H1 (cell line): ENCODE measurements around the gene C15orf40. TPM values are rescaled to one million over a fixed set of nuclear protein-coding genes. Genes with fewer than 3 reads are reported as not detected.

Experiments
- CTCF ChIA-PET: fragments of 300-600 bp; sonication (Branson Sonifier 250); formaldehyde crosslinking; loops from one replicate; lab custom pipeline; 2021; ENCODE audit not compliant: partially characterized antibody; lab: Charles Lee
- POLR2A ChIA-PET: fragments of 300-600 bp; sonication (Branson Sonifier 250); formaldehyde crosslinking; loops from one replicate; lab custom pipeline; 2021; ENCODE audit warnings: inconsistent platforms; ENCODE audit not compliant: partially characterized antibody; lab: Charles Lee
- DNase-seq, 2 experiments: peaks; one replicate each; pipeline versions ENCODE4 v3.0.0 to v3.0.0-alpha.2; 2010 to 2022; ENCODE audit warnings: low spot score in 2 of 2, low read depth in 1 of 2, mixed read lengths in 1 of 2
- FAIRE-seq: peaks from 2 replicates; lab custom pipeline; 2011; peaks lifted over from hg19 to GRCh38; lab: Jason Lieb, UNC
- H2AFZ ChIP-seq: 2 replicates; pipeline ENCODE4 v1.8.1; 2012; ENCODE audit warnings: low read length, inconsistent platforms
- H2AK5ac ChIP-seq: 2 replicates; pipeline ENCODE4 v1.6.1; 2013; ENCODE audit warnings: low read depth, low read length
- H2BK120ac ChIP-seq: replicated peaks from 2 replicates; pipeline ENCODE3; 2013; ENCODE audit warnings: low read depth, low read length, inconsistent platforms
- H2BK12ac ChIP-seq: 2 replicates; pipeline ENCODE4 v1.6.1; 2013; ENCODE audit warnings: low read depth, low read length
- H2BK15ac ChIP-seq: 2 replicates; pipeline ENCODE4 v1.6.1; 2013; ENCODE audit warnings: low read length
- H2BK20ac ChIP-seq: 2 replicates; pipeline ENCODE4 v1.6.1; 2013; ENCODE audit warnings: low read length
- H2BK5ac ChIP-seq: 2 replicates; pipeline ENCODE4 v1.6.1; 2013; ENCODE audit warnings: low read depth, low read length
- H3K14ac ChIP-seq: 2 replicates; pipeline ENCODE4 v1.6.1; 2013; ENCODE audit warnings: inconsistent platforms; ENCODE audit not compliant: insufficient read length
- H3K18ac ChIP-seq: 2 replicates; pipeline ENCODE4 v1.6.1; 2013; ENCODE audit warnings: low read length; ENCODE audit errors: extremely low read depth
- H3K23ac ChIP-seq: 2 replicates; pipeline ENCODE4 v1.6.1; 2013; ENCODE audit warnings: inconsistent platforms; ENCODE audit not compliant: insufficient read length
- H3K23me2 ChIP-seq: 2 replicates; pipeline ENCODE4 v1.6.1; 2013; ENCODE audit warnings: low read depth, low read length
- H3K27ac ChIP-seq: 2 replicates; pipeline ENCODE4 v1.6.1; 2011; ENCODE audit warnings: low read depth, low read length, inconsistent platforms
- H3K27me3 ChIP-seq, 4 experiments: replicated peaks in 1 of 4; 1 replicate in 1 of 4; 2 replicates in 3 of 4; pipeline versions ENCODE4 v1.6.1 to v1.8.1; 2011 to 2013; ENCODE audit warnings: low read length in 3 of 4, mild to moderate bottlenecking in 3 of 4, inconsistent platforms in 2 of 4, mixed read lengths in 2 of 4, moderate library complexity in 1 of 4; ENCODE audit not compliant: control insufficient read depth in 3 of 4, insufficient read depth in 3 of 4; ENCODE audit errors: extremely low read depth in 1 of 4
- H3K36me3 ChIP-seq, 4 experiments: 2 replicates each; pipeline versions ENCODE4 v1.6.1 to v1.8.1; 2011 to 2013; ENCODE audit warnings: mild to moderate bottlenecking in 4 of 4, low read length in 3 of 4, moderate library complexity in 2 of 4, control low read depth in 1 of 4, inconsistent platforms in 1 of 4; ENCODE audit not compliant: insufficient read depth in 4 of 4, control insufficient read depth in 2 of 4
- H3K4ac ChIP-seq: replicated peaks from 2 replicates; pipeline ENCODE3; 2013; ENCODE audit warnings: low read length, low read depth, mixed read lengths, inconsistent platforms; ENCODE audit not compliant: insufficient read length
- H3K4me1 ChIP-seq, 4 experiments: replicated peaks in 1 of 4; 1 replicate in 1 of 4; 2 replicates in 3 of 4; pipeline versions ENCODE4 v1.6.1 to v1.8.1; 2011 to 2013; ENCODE audit warnings: low read length in 3 of 4, inconsistent platforms in 2 of 4, mixed read lengths in 1 of 4; ENCODE audit not compliant: insufficient read depth in 4 of 4, control insufficient read depth in 3 of 4
- H3K4me2 ChIP-seq, 2 experiments: 2 replicates each; pipeline versions ENCODE4 v1.6.1 to v1.8.1; 2011 to 2013; ENCODE audit warnings: low read depth in 2 of 2, low read length in 2 of 2, control low read depth in 1 of 2, inconsistent platforms in 1 of 2, mild to moderate bottlenecking in 1 of 2; ENCODE audit not compliant: insufficient read depth in 1 of 2
- H3K4me3 ChIP-seq, 4 experiments: fragments of 200-600, 300-600 bp in 1 of 4; sonication (generic), shearing (Covaris generic), sonication (Bioruptor Twin) in 1 of 4; 2 replicates each; pipeline versions ENCODE4 v1.5.1 to v1.8.1; 2011 to 2016; ENCODE audit warnings: low read length in 4 of 4, low read depth in 3 of 4, control low read depth in 2 of 4, inconsistent platforms in 2 of 4, mild to moderate bottlenecking in 2 of 4, mixed read lengths in 1 of 4, moderate library complexity in 1 of 4; ENCODE audit not compliant: insufficient read depth in 2 of 4; ENCODE audit errors: extremely low read depth in 1 of 4
- H3K56ac ChIP-seq: replicated peaks from 2 replicates; pipeline ENCODE3; 2013; ENCODE audit warnings: low read depth, mild to moderate bottlenecking, mixed read lengths, low read length, inconsistent platforms; ENCODE audit not compliant: insufficient read length
- H3K79me1 ChIP-seq: 2 replicates; pipeline ENCODE4 v1.6.1; 2013; ENCODE audit warnings: low read depth, low read length, control low read depth
- H3K79me2 ChIP-seq, 2 experiments: 2 replicates each; pipeline versions ENCODE4 v1.6.1 to v1.8.1; 2012 to 2013; ENCODE audit warnings: low read length in 2 of 2, mild to moderate bottlenecking in 2 of 2, inconsistent platforms in 1 of 2; ENCODE audit not compliant: insufficient read depth in 2 of 2, control insufficient read depth in 1 of 2
- H3K9ac ChIP-seq, 4 experiments: replicated peaks in 1 of 4; 1 replicate in 1 of 4; 2 replicates in 3 of 4; pipeline versions ENCODE4 v1.6.1 to v1.8.1; 2011 to 2013; ENCODE audit warnings: low read depth in 3 of 4, low read length in 3 of 4, control low read depth in 2 of 4, mild to moderate bottlenecking in 2 of 4, moderate library complexity in 2 of 4, inconsistent platforms in 1 of 4; ENCODE audit errors: extremely low read depth in 1 of 4
- H3K9me3 ChIP-seq, 2 experiments: 2 replicates each; pipeline versions ENCODE4 v1.6.1 to v1.8.1; 2012 to 2013; ENCODE audit warnings: mild to moderate bottlenecking in 2 of 2, moderate library complexity in 2 of 2, control low read depth in 1 of 2, inconsistent platforms in 1 of 2, low read depth in 1 of 2, low read length in 1 of 2, mixed read lengths in 1 of 2; ENCODE audit not compliant: insufficient read depth in 2 of 2
- H4K20me1 ChIP-seq, 2 experiments: replicated peaks in 1 of 2; 2 replicates each; pipeline versions ENCODE3 to v1.8.1; 2011 to 2013; ENCODE audit warnings: inconsistent platforms in 2 of 2, low read length in 2 of 2, mild to moderate bottlenecking in 1 of 2; ENCODE audit not compliant: insufficient read depth in 2 of 2, control insufficient read depth in 1 of 2
- H4K5ac ChIP-seq: 2 replicates; pipeline ENCODE4 v1.6.1; 2013; ENCODE audit warnings: low read length, low read depth, mixed read lengths, inconsistent platforms; ENCODE audit not compliant: insufficient read length
- H4K8ac ChIP-seq: 2 replicates; pipeline ENCODE4 v1.8.0; 2013; ENCODE audit warnings: mild to moderate bottlenecking, moderate library complexity, low read length, inconsistent platforms; ENCODE audit not compliant: insufficient read depth; ENCODE audit errors: extremely low read depth
- H4K91ac ChIP-seq: replicated peaks from 2 replicates; pipeline ENCODE3; 2013; ENCODE audit warnings: low read length, mixed read lengths, inconsistent platforms; ENCODE audit not compliant: insufficient read length
- EP300 ChIP-seq, 2 experiments: IDR thresholded peaks; 1 replicate in 1 of 2; 2 replicates in 1 of 2; pipeline ENCODE4 v1.6.1; 2011 to 2012; ENCODE audit warnings: low read depth in 2 of 2, low read length in 2 of 2, mild to moderate bottlenecking in 2 of 2, borderline replicate concordance in 1 of 2, inconsistent platforms in 1 of 2, moderate library complexity in 1 of 2
- GABPA ChIP-seq: IDR thresholded peaks from 2 replicates; pipeline ENCODE4 v1.6.1; 2011; ENCODE audit warnings: mild to moderate bottlenecking, low read length, moderate library complexity, borderline replicate concordance; ENCODE audit not compliant: insufficient read depth
- KDM1A ChIP-seq: fragments of 200-600, 300-600 bp; sonication (generic); IDR thresholded peaks from 2 replicates; pipeline ENCODE4 v1.7.1; 2016; ENCODE audit warnings: mild to moderate bottlenecking, low read length, borderline replicate concordance
- NANOG ChIP-seq: IDR thresholded peaks from 2 replicates; pipeline ENCODE4 v1.6.1; 2011; ENCODE audit warnings: low read length, low read depth, mild to moderate bottlenecking, inconsistent platforms; ENCODE audit not compliant: insufficient read depth, poor library complexity, severe bottlenecking
- POLR2A ChIP-seq, 2 experiments: IDR thresholded peaks; 1 replicate in 1 of 2; 2 replicates in 1 of 2; pipeline ENCODE4 v1.6.1; 2011; ENCODE audit warnings: low read depth in 2 of 2, low read length in 2 of 2, mild to moderate bottlenecking in 2 of 2; ENCODE audit errors: control extremely low read depth in 1 of 2
- RXRA ChIP-seq: IDR thresholded peaks from 2 replicates; pipeline ENCODE4 v1.6.1; 2011; ENCODE audit warnings: low read depth, mild to moderate bottlenecking, low read length, moderate library complexity; ENCODE audit not compliant: insufficient read depth
- SP2 ChIP-seq: IDR thresholded peaks from 2 replicates; pipeline ENCODE4 v1.6.1; 2012; ENCODE audit warnings: mild to moderate bottlenecking, low read length, inconsistent platforms
- WGBS, 2 experiments: shearing (Covaris generic) in 1 of 2; methylation state at CpG; one replicate each; pipeline versions ENCODE4 v1.1.6 to v1.1.7; 2013 to 2015; ENCODE audit warnings: low lambda C conversion rate in 2 of 2, mixed read lengths in 2 of 2, inconsistent platforms in 1 of 2, low coverage in 1 of 2, missing lambda C conversion rate in 1 of 2; ENCODE audit not compliant: insufficient replicate concordance in 2 of 2, insufficient coverage in 1 of 2, insufficient read length in 1 of 2; ENCODE audit errors: extremely low coverage in 1 of 2, missing lambda C conversion rate in 1 of 2; 5-methylcytosine and 5-hydroxymethylcytosine counted together
- long read RNA-seq, 2 experiments: library from RNA in 1 of 2; library from capped mRNA in 1 of 2; stranded (forward); transcript quantifications; one replicate each; pipeline ENCODE4 v2.0.0, GENCODE V29; 2021; ENCODE audit warnings: inconsistent platforms in 1 of 2
- polyA minus RNA-seq, 3 experiments: library from RNA; depleted of rRNA, polyadenylated mRNA; stranded (reverse); fragments of >200 nt; gene quantifications; 1 replicate in 2 of 3; 2 replicates in 1 of 3; pipeline ENCODE4 v1.2.3, GENCODE V29; 2011
- polyA plus RNA-seq, 7 experiments: library from polyadenylated mRNA; depleted of rRNA in 3 of 7; stranded (reverse) in 5 of 7; unstranded in 2 of 7; fragments of >200 nt in 5 of 7; fragments of 200-250 nt in 2 of 7; gene quantifications; 1 replicate in 5 of 7; 2 replicates in 1 of 7; 4 replicates in 1 of 7; pipeline versions ENCODE4 v1.2.1 to v1.2.3, GENCODE V29; 2011 to 2013; ENCODE audit warnings: missing spikeins in 2 of 7, mixed read lengths in 2 of 7
- total RNA-seq: library from RNA; stranded (reverse); fragmentation: NEBNext Ultra II Directional; extraction: Animal tissue kit (Norgen Biotek cat#: 25700); gene quantifications from 2 replicates; pipeline ENCODE4 v1.2.1, GENCODE V29; 2021

C15orf40 gene
- total RNA-seq (10.7 and 21.8 TPM in 2 replicates), polyA plus RNA-seq (2011; rRNA removed) (9.5 and 10.7 TPM in 2 replicates), polyA minus RNA-seq (2011; rRNA and poly(A)+ RNA removed) (7.6 and 11.9 TPM in 2 replicates)
- 18.6 TPM for polyA plus RNA-seq (2011; cell fraction: cytosol; rRNA removed)
- polyA plus RNA-seq (2011; cell fraction: nucleus; rRNA removed), result 10.1 TPM
- 10.9 to 25.0 TPM (median 17.9 TPM) in 4 replicates for polyA plus RNA-seq (2012, experiment 1 of 2)
- polyA plus RNA-seq (2012, experiment 2 of 2), result 8.2 TPM
- 8.0 TPM for polyA plus RNA-seq (2013, experiment 1 of 2)
- 10.9 TPM for polyA plus RNA-seq (2013, experiment 2 of 2)
- 8.2 TPM for polyA minus RNA-seq (2011; cell fraction: cytosol; rRNA and poly(A)+ RNA removed)
- 25.2 TPM for polyA minus RNA-seq (2011; cell fraction: nucleus; rRNA and poly(A)+ RNA removed)
- long read RNA-seq, experiment 1, partial matches to known transcripts, result 1 of 11 reads
- long read RNA-seq, experiment 1, other reads (novel, unspliced or antisense), result 9 of 11 reads
- long read RNA-seq, experiment 2, full-length matches to known transcripts, result 16 of 29 reads
- long read RNA-seq, experiment 2, partial matches to known transcripts, result 1 of 29 reads
- long read RNA-seq, experiment 2, other reads (novel, unspliced or antisense), result 12 of 29 reads

- Histone ChIP-seq H2AK5ac (peak within 1 kb of the TSS; percentile 84; the same call in 1 of the 2 replicates), H2BK15ac (peak within 1 kb of the TSS; percentile 88; the same call in 1 of the 2 replicates), H3K4me2 (peak within 1 kb of the TSS; percentile 66 to 83), H3K79me1 (no peaks in the 10 kb centered on the region), H2AFZ (peak within 1 kb of the TSS; percentile 95), H3K23me2 (peaks cover 10% of the 10 kb centered on the region; the same call in 1 of the 2 replicates), H3K4ac (peak within 1 kb of the TSS; percentile 64), H2BK5ac (peak within 1 kb of the TSS; percentile 67), H3K14ac (no peak within 1 kb of the TSS), H3K36me3 (peaks cover 0 to 24% (median 11%) of the 10 kb centered on the region in 4 experiments; a peak in 6 of 8 replicates), H3K18ac (peak within 1 kb of the TSS; percentile 86), H4K20me1 (no peaks in the 10 kb centered on the region), H3K79me2 (peaks cover 0 to 12% of the 10 kb centered on the region in 2 experiments; a peak in 1 of 4 replicates), H3K56ac (peak within 1 kb of the TSS; percentile 42), H3K4me1 (peaks cover 3 to 10% (median 7%) of the 10 kb centered on the region in 4 experiments), H4K91ac (peak within 1 kb of the TSS; percentile 56), H4K8ac (peak within 1 kb of the TSS; percentile 94), H3K27me3 (peaks cover 0 to 3% (median 0%) of the 10 kb centered on the region in 4 experiments; a peak in 1 of 7 replicates), H3K27ac (peak within 1 kb of the TSS; percentile 51; the same call in 1 of the 2 replicates), H3K23ac (no peak within 1 kb of the TSS), H3K4me3 (peak within 1 kb of the TSS; percentile 69 to 97 (median 92)), H2BK12ac (peak within 1 kb of the TSS; percentile 18; the same call in 1 of the 2 replicates), H3K9me3 (no peaks in the 10 kb centered on the region), H2BK120ac (no peak within 1 kb of the TSS), H4K5ac (peak within 1 kb of the TSS; percentile 46), H2BK20ac (no peak within 1 kb of the TSS), H3K9ac (peak within 1 kb of the TSS; percentile 75 to 88 (median 82))
- POLR2A ChIA-PET, result interaction anchor here (0.6 to 2.4 kb wide), 15 partner anchors 9 to 473 kb away, joined by 3 to 6 read pairs (median 3); partner anchors contain the start of genes BTBD1, RPS17 and WHAMM
- DNase-seq, result peak; percentile 79 to 85
- no peak for FAIRE-seq
- 12% methylated on average over 55 of the region's 64 CpGs; no CpG with 5 or more reads in 1 of the 2 experiments for WGBS, 2 experiments
- CTCF ChIA-PET, result interaction anchor here (0.6 to 2.2 kb wide), 31 partner anchors 9 to 481 kb away, joined by 3 to 16 read pairs (median 4); partner anchors contain the start of genes BTBD1 and RAMAC
- TF ChIP-seq POLR2A (IDR thresholded peaks at IDR 0.05; ENCODE audit: control extremely low read depth in 1 of 2, low read depth in 2 of 2, low read length in 2 of 2), result peak in 1 of 2 experiments; percentile 87; a peak in 2 of 3 replicates
- no peak for TF ChIP-seq RXRA
- no peak for TF ChIP-seq KDM1A
- TF ChIP-seq NANOG, result no peak
- peak; percentile 48; the same call in 1 of the 2 replicates for TF ChIP-seq SP2
- TF ChIP-seq GABPA, result peak; percentile 59; the same call in 1 of the 2 replicates
- no peak for TF ChIP-seq EP300 (IDR thresholded peaks at IDR 0.05; ENCODE audit: borderline replicate concordance in 1 of 2, low read depth in 2 of 2, low read length in 2 of 2)
Measured at GRCh38 chr15:83011271-83012075, at the start of gene C15orf40. C15orf40 (minus strand) TSS chr15:83011639; CDS start chr15:83011607, 32 bp downstream.
